Bronchial epithelial cell (primary cell): ENCODE results near the gene PDGFRA. TPM values are rescaled to one million over a fixed set of nuclear protein-coding genes. Genes with fewer than 3 reads are reported as not detected.
"Not testable (repeated sequence)": the region's sequence is repeated elsewhere in the genome, so short reads cannot be mapped to it uniquely, and the experiment has no call there.

Experiments used
- DNase-seq: peaks from one replicate; pipeline ENCODE4 v3.0.0-alpha.2; 2010; ENCODE audit warnings: low read depth
- FAIRE-seq: peaks from 2 replicates; lab custom pipeline; 2011; peaks lifted over from hg19 to GRCh38; lab: Jason Lieb, UNC
- H3K27me3 ChIP-seq: 2 replicates; pipeline ENCODE4 v1.5.1; 2011; ENCODE audit warnings: low read length; ENCODE audit not compliant: control insufficient read depth, insufficient read depth
- H3K36me3 ChIP-seq: 2 replicates; pipeline ENCODE4 v1.5.1; 2011; ENCODE audit warnings: low read length; ENCODE audit not compliant: control insufficient read depth, insufficient read depth
- H3K4me3 ChIP-seq: 2 replicates; pipeline ENCODE4 v1.5.1; 2011; ENCODE audit warnings: mild to moderate bottlenecking, low read depth, low read length, control low read depth
- total RNA-seq: library from RNA; depleted of rRNA; stranded (reverse); fragments of >200 nt; gene quantifications from 2 replicates; pipeline ENCODE4 v1.2.1, GENCODE V29; 2014
- TF ChIP-seq, protein P1 (sequence below): IDR thresholded peaks from 2 replicates; pipeline ENCODE4 v1.5.1; 2011; ENCODE audit warnings: mild to moderate bottlenecking, moderate library complexity, low read length, control low read depth, inconsistent platforms; ENCODE audit not compliant: insufficient read depth, severe bottlenecking

PDGFRA gene
- total RNA-seq, 1 donor from 2014 or later = 2.1 TPM

DNA sequence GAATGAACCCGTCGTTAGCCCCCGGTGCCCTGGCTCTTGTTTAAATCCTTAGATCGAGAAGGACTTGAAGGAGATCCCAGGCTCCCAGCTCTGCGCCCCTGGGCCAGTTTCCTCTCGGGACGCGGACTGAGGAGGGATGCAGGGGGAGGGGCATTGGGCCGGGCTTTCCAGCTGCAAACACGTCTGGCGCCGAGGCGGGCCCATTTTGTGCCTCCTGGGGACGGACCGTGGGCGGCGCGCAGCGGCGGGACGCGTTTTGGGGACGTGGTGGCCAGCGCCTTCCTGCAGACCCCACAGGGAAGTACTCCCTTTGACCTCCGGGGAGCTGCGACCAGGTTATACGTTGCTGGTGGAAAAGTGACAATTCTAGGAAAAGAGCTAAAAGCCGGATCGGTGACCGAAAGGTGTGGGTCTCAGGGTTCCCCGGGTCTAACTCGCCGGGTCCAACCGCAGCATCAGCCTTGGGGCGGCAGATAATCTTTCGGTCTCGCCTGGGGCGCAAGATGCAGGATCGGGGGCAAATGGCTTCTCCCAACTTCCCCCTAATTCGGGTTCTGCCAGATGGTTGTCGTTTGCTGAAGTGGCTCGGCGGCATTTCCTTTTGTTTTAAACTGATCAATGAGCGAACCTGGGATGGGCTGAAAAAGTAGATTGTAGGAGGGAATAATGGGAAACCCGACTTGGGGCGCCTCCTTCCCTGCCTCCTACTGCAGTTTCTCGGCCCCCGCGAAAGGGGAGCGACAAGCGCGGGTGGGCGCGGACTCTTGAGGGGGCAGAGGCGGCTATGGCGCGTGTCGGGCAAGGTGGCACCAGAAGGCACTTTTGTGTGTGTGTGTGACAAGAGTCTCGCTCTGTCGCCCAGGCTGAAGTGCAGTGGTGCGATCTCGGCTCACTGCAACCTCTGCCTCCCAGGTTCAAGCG lies 2.9 kb downstream of the PDGFRA start:
- no peak overlapping the region for H3K4me3 ChIP-seq
- peaks cover 30% of the 10 kb centered on the region for H3K27me3 ChIP-seq
- FAIRE-seq = no peak

DNA sequence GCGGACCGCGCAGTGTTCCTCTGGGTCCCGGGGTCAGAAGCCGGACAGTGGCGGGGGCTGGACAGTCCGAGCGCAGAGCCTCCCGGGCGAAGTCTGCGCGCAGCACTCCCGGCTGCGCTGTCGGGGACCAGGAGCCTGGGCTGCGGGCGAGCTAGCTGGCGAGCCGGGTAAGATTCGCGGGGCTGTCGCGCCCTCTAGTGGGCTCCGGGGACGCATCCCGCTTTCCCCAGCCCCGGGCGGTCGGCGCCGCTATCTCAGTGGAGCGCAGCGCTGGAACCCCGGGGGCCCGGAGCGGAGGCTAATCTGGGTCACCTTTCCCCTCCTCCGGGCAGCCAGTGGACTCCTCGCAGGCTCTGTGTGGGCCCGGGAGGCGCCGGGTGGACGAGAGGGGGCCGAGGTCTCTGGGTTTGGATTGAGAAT lies 4.2 kb downstream of the PDGFRA start:
- TF ChIP-seq, protein P1, sequence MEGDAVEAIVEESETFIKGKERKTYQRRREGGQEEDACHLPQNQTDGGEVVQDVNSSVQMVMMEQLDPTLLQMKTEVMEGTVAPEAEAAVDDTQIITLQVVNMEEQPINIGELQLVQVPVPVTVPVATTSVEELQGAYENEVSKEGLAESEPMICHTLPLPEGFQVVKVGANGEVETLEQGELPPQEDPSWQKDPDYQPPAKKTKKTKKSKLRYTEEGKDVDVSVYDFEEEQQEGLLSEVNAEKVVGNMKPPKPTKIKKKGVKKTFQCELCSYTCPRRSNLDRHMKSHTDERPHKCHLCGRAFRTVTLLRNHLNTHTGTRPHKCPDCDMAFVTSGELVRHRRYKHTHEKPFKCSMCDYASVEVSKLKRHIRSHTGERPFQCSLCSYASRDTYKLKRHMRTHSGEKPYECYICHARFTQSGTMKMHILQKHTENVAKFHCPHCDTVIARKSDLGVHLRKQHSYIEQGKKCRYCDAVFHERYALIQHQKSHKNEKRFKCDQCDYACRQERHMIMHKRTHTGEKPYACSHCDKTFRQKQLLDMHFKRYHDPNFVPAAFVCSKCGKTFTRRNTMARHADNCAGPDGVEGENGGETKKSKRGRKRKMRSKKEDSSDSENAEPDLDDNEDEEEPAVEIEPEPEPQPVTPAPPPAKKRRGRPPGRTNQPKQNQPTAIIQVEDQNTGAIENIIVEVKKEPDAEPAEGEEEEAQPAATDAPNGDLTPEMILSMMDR = peak; percentile 92
- Histone ChIP-seq H3K36me3 (no peaks in the 10 kb centered on the region), H3K27me3 (peaks cover 26% of the 10 kb centered on the region), H3K4me3 (peak overlapping the region; percentile 39)
- FAIRE-seq (no peak), DNase-seq (peak; percentile 56)

More for the DNA sequence above, 2.9 kb downstream of the PDGFRA start:
- TF ChIP-seq, protein P1 = no peak
- no peaks in the 10 kb centered on the region for H3K36me3 ChIP-seq
- DNase-seq = no peak

DNA sequence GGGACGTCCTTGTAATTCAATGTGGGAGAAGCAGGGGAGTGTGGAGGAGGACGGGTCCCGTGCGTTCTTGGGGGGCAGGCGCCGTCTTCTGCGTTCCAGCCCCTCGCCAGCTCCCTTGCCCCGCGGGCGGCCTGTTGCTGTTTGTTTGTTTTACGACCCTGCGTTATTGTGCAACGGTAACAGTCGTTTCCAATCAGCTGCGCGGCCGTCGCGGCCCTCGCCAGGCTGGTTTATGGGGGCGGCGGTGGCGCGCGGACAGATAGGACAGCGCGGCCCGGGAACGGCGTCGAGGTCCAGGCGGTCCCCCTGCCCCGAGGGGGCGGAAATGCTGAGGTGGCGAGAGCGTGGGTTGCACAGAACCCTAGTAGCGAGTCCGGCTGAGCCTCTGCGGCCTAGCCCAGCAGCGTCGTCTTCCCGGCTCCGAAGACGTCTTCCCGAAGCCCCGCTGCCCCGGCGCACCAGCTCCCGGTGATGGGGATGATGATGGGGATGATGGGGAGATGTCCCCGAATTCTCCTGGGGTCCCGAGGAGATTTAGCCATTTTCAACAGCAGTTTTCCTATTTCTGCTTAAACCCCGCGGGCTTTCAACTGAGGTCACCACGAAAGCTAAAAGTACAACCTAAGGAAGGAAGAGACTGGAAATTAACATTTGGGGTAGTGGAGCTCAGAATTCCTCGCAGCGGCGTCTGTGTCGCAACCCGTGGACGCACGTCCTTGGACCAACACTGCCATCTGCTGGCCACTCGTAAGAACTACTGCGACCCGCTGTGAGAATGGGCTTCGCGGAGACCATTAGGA lies 4.8 kb downstream of the PDGFRA start:
- peak; percentile 63 for DNase-seq
- Histone ChIP-seq H3K36me3 (no peaks in the 10 kb centered on the region), H3K27me3 (peaks cover 24% of the 10 kb centered on the region), H3K4me3 (peak overlapping the region; percentile 17)
- no peak for FAIRE-seq
- TF ChIP-seq, protein P1 = peak; percentile 83

DNA sequence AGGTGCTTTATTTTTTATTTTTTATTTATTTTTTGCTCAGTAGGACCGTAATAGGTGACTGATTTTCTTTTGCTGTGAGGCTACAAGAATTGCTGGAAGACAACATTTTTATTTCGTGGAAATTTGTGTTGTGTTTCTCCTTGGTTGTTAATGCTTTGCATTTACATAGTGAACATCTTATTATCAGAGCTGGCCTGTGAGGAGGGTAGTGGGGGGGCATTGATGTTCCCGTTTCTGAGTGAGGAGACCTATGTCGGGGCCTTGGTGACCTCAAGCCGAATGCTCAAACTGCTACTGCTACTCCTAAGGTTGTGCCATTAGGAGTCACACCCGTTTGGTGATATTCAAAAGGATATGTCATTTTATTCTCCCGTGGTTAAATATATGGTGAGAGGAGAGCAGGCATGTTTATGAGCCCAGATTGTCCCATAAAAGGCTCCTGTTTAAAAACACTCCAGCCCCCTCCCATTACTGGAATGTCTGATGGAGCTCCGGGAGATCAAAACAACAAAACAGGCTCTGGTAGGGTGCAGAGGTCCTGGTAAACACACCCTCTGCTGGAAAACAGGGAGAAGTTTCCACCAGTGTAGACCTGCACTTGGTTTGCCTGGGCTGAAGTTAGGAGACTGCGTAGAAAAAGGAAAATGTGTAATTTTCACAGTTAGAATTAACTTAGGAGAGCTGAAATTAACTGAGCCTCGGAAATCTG lies 5.6 kb downstream of the PDGFRA start:
- H3K27me3 ChIP-seq = peaks cover 20% of the 10 kb centered on the region
- DNase-seq = no peak
- no peaks in the 10 kb centered on the region for H3K36me3 ChIP-seq
- TF ChIP-seq, protein P1 = no peak
- peak; percentile 80 for FAIRE-seq
- H3K4me3 ChIP-seq = no peak overlapping the region

DNA sequence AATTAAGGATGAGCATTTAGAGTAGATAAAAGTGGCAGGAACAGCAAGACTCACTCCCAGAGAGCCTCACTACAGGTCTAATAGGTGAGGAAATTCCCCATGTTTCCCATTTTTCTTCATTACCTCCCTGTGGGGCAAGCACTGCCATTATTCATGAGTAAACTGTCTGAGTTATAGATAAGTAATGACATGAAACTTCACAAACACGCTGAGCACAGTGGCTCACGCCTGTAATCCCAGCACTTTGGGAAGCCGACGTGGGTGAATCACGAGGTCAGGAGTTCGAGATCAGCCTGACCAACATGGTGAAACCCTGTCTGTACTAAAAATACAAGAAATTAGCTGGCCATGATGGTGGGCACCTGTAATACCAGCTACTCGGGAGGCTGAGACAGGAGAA lies 7.2 kb downstream of the PDGFRA start:
- not testable (repeated sequence) for DNase-seq, H3K4me3 ChIP-seq, FAIRE-seq, H3K36me3 ChIP-seq
- peaks cover 11% of the 10 kb centered on the region for H3K27me3 ChIP-seq
